ENCODE measurements around the gene HDAC4.

DNA sequence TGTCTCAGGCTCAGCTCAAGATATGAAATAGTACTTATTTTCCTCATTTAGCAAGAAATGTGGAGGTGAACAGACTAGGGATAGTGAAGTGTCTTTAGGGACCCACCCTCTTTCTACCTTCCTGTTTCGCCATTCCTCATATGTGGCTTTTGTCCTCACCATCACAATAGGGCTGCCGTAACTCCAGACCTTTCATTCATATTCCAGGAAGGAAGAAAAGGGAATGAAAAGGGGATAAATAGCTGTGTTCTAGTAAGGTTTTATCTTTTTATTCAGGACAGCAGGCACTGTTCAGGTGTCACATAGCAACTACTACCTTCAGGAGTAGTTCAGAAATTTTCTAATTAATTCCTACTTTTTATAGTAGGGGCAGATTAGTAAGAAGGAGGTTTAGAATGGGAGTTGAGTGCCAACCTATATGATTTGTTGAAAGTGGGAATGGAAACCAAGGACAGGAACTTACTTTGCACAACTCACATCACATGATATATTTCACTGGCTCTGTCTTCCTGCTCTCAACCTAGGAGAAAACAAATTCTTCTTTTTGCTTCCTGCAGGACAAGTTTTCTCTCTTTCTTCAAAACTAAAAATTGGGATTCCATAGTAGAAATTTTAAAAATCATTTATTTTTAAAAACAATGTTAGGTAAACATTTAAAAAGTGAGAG, 36.0 kb upstream of the HDAC4 start:
- TF ChIP-seq SREBF2 (CRISPR knock-in tag; IDR thresholded peaks at IDR 0.05), result no peak
- TF ChIP-seq ZNF175 (CRISPR knock-in tag; IDR thresholded peaks at IDR 0.05; ENCODE audit: low read depth), result no peak
- TF ChIP-seq, protein P1, sequence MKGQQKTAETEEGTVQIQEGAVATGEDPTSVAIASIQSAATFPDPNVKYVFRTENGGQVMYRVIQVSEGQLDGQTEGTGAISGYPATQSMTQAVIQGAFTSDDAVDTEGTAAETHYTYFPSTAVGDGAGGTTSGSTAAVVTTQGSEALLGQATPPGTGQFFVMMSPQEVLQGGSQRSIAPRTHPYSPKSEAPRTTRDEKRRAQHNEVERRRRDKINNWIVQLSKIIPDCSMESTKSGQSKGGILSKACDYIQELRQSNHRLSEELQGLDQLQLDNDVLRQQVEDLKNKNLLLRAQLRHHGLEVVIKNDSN (CRISPR knock-in tag; IDR thresholded peaks at IDR 0.05), result no peak
- no peak for TF ChIP-seq TAF7 (tag; IDR thresholded peaks at IDR 0.05)
- TF ChIP-seq ZBTB7A (IDR thresholded peaks at IDR 0.05; ENCODE audit: borderline replicate concordance, control insufficient read depth, low read depth, low read length), result no peak
- TF ChIP-seq, protein P2, sequence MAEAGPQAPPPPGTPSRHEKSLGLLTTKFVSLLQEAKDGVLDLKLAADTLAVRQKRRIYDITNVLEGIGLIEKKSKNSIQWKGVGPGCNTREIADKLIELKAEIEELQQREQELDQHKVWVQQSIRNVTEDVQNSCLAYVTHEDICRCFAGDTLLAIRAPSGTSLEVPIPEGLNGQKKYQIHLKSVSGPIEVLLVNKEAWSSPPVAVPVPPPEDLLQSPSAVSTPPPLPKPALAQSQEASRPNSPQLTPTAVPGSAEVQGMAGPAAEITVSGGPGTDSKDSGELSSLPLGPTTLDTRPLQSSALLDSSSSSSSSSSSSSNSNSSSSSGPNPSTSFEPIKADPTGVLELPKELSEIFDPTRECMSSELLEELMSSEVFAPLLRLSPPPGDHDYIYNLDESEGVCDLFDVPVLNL (CRISPR knock-in tag; IDR thresholded peaks at IDR 0.05; ENCODE audit: low read depth), result no peak
- no peak for TF ChIP-seq ZFP30 (CRISPR knock-in tag; IDR thresholded peaks at IDR 0.05; ENCODE audit: borderline replicate concordance)
